Activated CD8-positive, alpha-beta memory T cell treated with anti-CD3 and anti-CD28 coated beads for 1 hour (primary cell): ENCODE data around the gene MYO1B.

ENCODE experiments used
- DNase-seq, 2 donors: peaks; one replicate each; pipeline ENCODE4 v3.0.0-alpha.2; 2020; ENCODE audit warnings: low read depth in 1 of 2; ENCODE audit errors: extremely low read depth in 1 of 2

Gene MYO1B

GRCh38 chr2:191225690-191226089, 19.5 kb upstream of the MYO1B start:
- DNase-seq, result no peak

- no peak for DNase-seq
Measured at GRCh38 chr2:191226196-191226595, 19.0 kb upstream of the MYO1B start.

- no peak for DNase-seq
Measured at GRCh38 chr2:191228333-191228732, 16.9 kb upstream of the MYO1B start.

GRCh38 chr2:191228861-191229260, 16.3 kb upstream of the MYO1B start:
- no peak for DNase-seq

GRCh38 chr2:191230174-191230573, 15.0 kb upstream of the MYO1B start:
- no peak for DNase-seq

GRCh38 chr2:191231995-191232394, 13.2 kb upstream of the MYO1B start:
- no peak for DNase-seq

- no peak for DNase-seq
Measured at GRCh38 chr2:191233533-191233932, 11.7 kb upstream of the MYO1B start.

- DNase-seq, result no peak
Measured at GRCh38 chr2:191234376-191234775, 10.8 kb upstream of the MYO1B start.

- DNase-seq, result no peak
Measured at GRCh38 chr2:191240871-191241270, 4.3 kb upstream of the MYO1B start.

GRCh38 chr2:191241418-191241817, 3.8 kb upstream of the MYO1B start:
- no peak for DNase-seq

- no peak for DNase-seq
Measured at GRCh38 chr2:191243154-191243553, 2.0 kb upstream of the MYO1B start.

GRCh38 chr2:191244350-191244749, 854 bp upstream of the MYO1B start:
- DNase-seq, result no peak

GRCh38 chr2:191245869-191246531, 796 bp downstream of the MYO1B start:
- no peak for DNase-seq

GRCh38 chr2:191246820-191247380, 1.7 kb downstream of the MYO1B start:
- no peak for DNase-seq

- DNase-seq, result no peak
Measured at GRCh38 chr2:191247381-191248057, 2.3 kb downstream of the MYO1B start.

- no peak for DNase-seq
Measured at GRCh38 chr2:191249156-191249813, 4.1 kb downstream of the MYO1B start.

GRCh38 chr2:191250400-191250799, 5.2 kb downstream of the MYO1B start:
- no peak for DNase-seq

- DNase-seq, result no peak
Measured at GRCh38 chr2:191250986-191251385, 5.8 kb downstream of the MYO1B start.

- no peak for DNase-seq
Measured at GRCh38 chr2:191252699-191253098, 7.5 kb downstream of the MYO1B start.

GRCh38 chr2:191253476-191253875, 8.3 kb downstream of the MYO1B start:
- no peak for DNase-seq

- DNase-seq, result no peak
Measured at GRCh38 chr2:191255271-191255670, 10.1 kb downstream of the MYO1B start.

GRCh38 chr2:191255756-191256312, 10.6 kb downstream of the MYO1B start:
- DNase-seq, result no peak
